Neural progenitor cell (in vitro differentiated cells): ENCODE results near the gene MGAT4B.
"Not testable (repeated sequence)": the region's sequence is repeated elsewhere in the genome, so short reads cannot be mapped to it uniquely, and the experiment has no call there.

Experiments used
- CTCF ChIP-seq: fragments of 200-600 bp; sonication (generic); IDR thresholded peaks from 2 replicates; pipeline ENCODE4 v1.5.1; 2017; ENCODE audit warnings: antibody characterized with exemption, mild to moderate bottlenecking
- EZH2phosphoT487 ChIP-seq: fragments of 200-600 bp; sonication (generic); IDR thresholded peaks from 2 replicates; pipeline ENCODE4 v1.6.1; 2017; ENCODE audit warnings: antibody characterized with exemption

- TF ChIP-seq CTCF, EZH2phosphoT487: not testable (repeated sequence)
These were observed 17.4 kb downstream of the MGAT4B start for GRCh38 chr5:179789278-179789677.
